ENCODE results near the gene TIAM1.

GRCh38 chr21:31290765-31291164, 53.3 kb downstream of the TIAM1 start:
- TF ChIP-seq CTCF (IDR thresholded peaks at IDR 0.05) (no peak), ZFX (IDR thresholded peaks at IDR 0.05; ENCODE audit: borderline replicate concordance) (no peak)
